Measurements from ENCODE around the gene MED12L. TPM values are rescaled to one million over a fixed set of nuclear protein-coding genes. Genes with fewer than 3 reads are reported as not detected.

MED12L gene
- total RNA-seq, 1 experiment from 2014 or later, result 14.9 TPM

GRCh38 chr3:151120409-151120808 lies 34.9 kb downstream of the MED12L start:
- H3K4ac ChIP-seq (ENCODE audit: low read depth, low read length), result no peak overlapping the region
- H3K9me3 Mint-ChIP-seq, result no peaks in the 10 kb centered on the region
- H3T11ph ChIP-seq (ENCODE audit: low read length), result no peak overlapping the region
- no peak overlapping the region for H2BK12ac ChIP-seq (ENCODE audit: insufficient read length, low read depth, low read length)
- no peaks in the 10 kb centered on the region for H3K27me3 Mint-ChIP-seq (ENCODE audit: low read depth)
- no peaks in the 10 kb centered on the region for H3K4me1 ChIP-seq (ENCODE audit: insufficient read depth, low read length)
- no peak overlapping the region for H3K9ac ChIP-seq (ENCODE audit: extremely low read depth, insufficient read length, low read length)
- no peak overlapping the region for H3K27ac ChIP-seq (ENCODE audit: insufficient read length, low read depth, low read length)
- no peaks in the 10 kb centered on the region for H3K79me1 ChIP-seq (ENCODE audit: insufficient read depth, low read depth, low read length, poor library complexity, severe bottlenecking)
- H4K91ac ChIP-seq (ENCODE audit: insufficient read length, low read depth, low read length), result no peak overlapping the region
- H3K23me2 ChIP-seq (ENCODE audit: insufficient read length, low read depth, low read length, poor library complexity, severe bottlenecking), result no peaks in the 10 kb centered on the region
- no peak overlapping the region for H2AK5ac ChIP-seq (ENCODE audit: insufficient read length, low read length)
- H3K79me2 ChIP-seq (ENCODE audit: insufficient read depth, low read length), result no peaks in the 10 kb centered on the region
- H2AFZ ChIP-seq (ENCODE audit: low read length), result no peak overlapping the region
- H3K27me3 ChIP-seq (ENCODE audit: insufficient read depth, low read length), result no peaks in the 10 kb centered on the region
- no peak for DNase-seq
- no peak overlapping the region for H3K14ac ChIP-seq (ENCODE audit: insufficient read depth, low read length)
- no peak overlapping the region for H2BK15ac ChIP-seq (ENCODE audit: low read depth, low read length)
- H3K9me3 ChIP-seq (ENCODE audit: control insufficient read depth, low read depth, low read length), result no peaks in the 10 kb centered on the region
- H3K4me2 ChIP-seq (ENCODE audit: insufficient read depth, insufficient read length, low read length), result no peak overlapping the region
- H3K23ac ChIP-seq (ENCODE audit: insufficient read length, low read depth, low read length), result no peak overlapping the region
- WGBS (ENCODE audit: extremely low coverage, insufficient read length, low lambda C conversion rate), result no CpG with 5 or more reads among the region's 2 CpGs
- no peaks in the 10 kb centered on the region for H4K20me1 ChIP-seq (ENCODE audit: control insufficient read depth, insufficient read depth, insufficient read length)
- no peak overlapping the region for H4K5ac ChIP-seq (ENCODE audit: insufficient read length, low read depth, low read length)
- peaks cover 3 to 16% (median 11%) of the 10 kb centered on the region in 3 experiments; a peak in 6 of 7 replicates for H3K36me3 Mint-ChIP-seq (ENCODE audit: insufficient read depth in 1 of 3, low read depth in 3 of 3)
- H2BK20ac ChIP-seq (ENCODE audit: low read depth, low read length, poor library complexity, severe bottlenecking), result no peak overlapping the region
- no peak overlapping the region for H3K18ac ChIP-seq (ENCODE audit: insufficient read length, low read depth, low read length)
- no peak overlapping the region for H2BK5ac ChIP-seq (ENCODE audit: insufficient read length, low read length)
- no peak overlapping the region for H3K56ac ChIP-seq (ENCODE audit: insufficient read length, low read depth, low read length)
- H3K4me3 Mint-ChIP-seq, result no peak overlapping the region
- no peak overlapping the region for H2BK120ac ChIP-seq (ENCODE audit: low read depth, low read length, poor library complexity, severe bottlenecking)
- H4K8ac ChIP-seq (replicated peaks; ENCODE audit: insufficient read length, low read depth, low read length), result no peak overlapping the region
- no peaks in the 10 kb centered on the region for H3K4me1 Mint-ChIP-seq
- H3K27ac Mint-ChIP-seq, result no peak overlapping the region
- TF ChIP-seq CTCF (conservative IDR thresholded peaks at IDR 0.05), result no peak

Measured in H9 (cell line).